A673 (cell line): Measurements from ENCODE around the gene LRRC25.
"Not testable (repeated sequence)": the region's sequence is repeated elsewhere in the genome, so short reads cannot be mapped to it uniquely, and the experiment has no call there.

Experiments used
- EZH2 ChIP-seq: fragments of 200-600 bp; sonication (generic); IDR thresholded peaks from 2 replicates; pipeline ENCODE4 v1.6.1; 2017; ENCODE audit warnings: borderline replicate concordance, low read depth, mild to moderate bottlenecking, mixed read lengths, antibody characterized with exemption, low read length; ENCODE audit not compliant: poor library complexity, severe bottlenecking
- TF ChIP-seq, protein P1 (sequence below): fragments of 300-800, 200-600 bp; sonication (generic); conservative IDR thresholded peaks from 2 replicates; pipeline ENCODE4 v1.5.1; 2017; ENCODE audit warnings: low read depth, mild to moderate bottlenecking, antibody characterized with exemption, low read length, moderate library complexity, mixed read lengths

- TF ChIP-seq, protein P1, sequence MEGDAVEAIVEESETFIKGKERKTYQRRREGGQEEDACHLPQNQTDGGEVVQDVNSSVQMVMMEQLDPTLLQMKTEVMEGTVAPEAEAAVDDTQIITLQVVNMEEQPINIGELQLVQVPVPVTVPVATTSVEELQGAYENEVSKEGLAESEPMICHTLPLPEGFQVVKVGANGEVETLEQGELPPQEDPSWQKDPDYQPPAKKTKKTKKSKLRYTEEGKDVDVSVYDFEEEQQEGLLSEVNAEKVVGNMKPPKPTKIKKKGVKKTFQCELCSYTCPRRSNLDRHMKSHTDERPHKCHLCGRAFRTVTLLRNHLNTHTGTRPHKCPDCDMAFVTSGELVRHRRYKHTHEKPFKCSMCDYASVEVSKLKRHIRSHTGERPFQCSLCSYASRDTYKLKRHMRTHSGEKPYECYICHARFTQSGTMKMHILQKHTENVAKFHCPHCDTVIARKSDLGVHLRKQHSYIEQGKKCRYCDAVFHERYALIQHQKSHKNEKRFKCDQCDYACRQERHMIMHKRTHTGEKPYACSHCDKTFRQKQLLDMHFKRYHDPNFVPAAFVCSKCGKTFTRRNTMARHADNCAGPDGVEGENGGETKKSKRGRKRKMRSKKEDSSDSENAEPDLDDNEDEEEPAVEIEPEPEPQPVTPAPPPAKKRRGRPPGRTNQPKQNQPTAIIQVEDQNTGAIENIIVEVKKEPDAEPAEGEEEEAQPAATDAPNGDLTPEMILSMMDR: not testable (repeated sequence)
- TF ChIP-seq EZH2: not testable (repeated sequence)
Measured at GRCh38 chr19:18405754-18406153, 8.3 kb upstream of the LRRC25 start.
